ENCODE measurements around the gene ARHGAP42. TPM values are rescaled to one million over a fixed set of nuclear protein-coding genes. Genes with fewer than 3 reads are reported as not detected.

ARHGAP42 gene
- total RNA-seq, 4 donors from 2014 or later: 5.1 to 10.6 (median 8.0) TPM

GRCh38 chr11:100932474-100933100 is 245.5 kb downstream of the ARHGAP42 start:
- no peaks in the 10 kb centered on the region for H3K27me3 ChIP-seq
- H3K27ac ChIP-seq (replicated peaks in 1 of 4): no peak overlapping the region
- WGBS: 27% methylated on average over 3 of the region's 3 CpGs
- TF ChIP-seq POLR2A (IDR thresholded peaks at IDR 0.05; ENCODE audit: low read depth) (no peak), POLR2AphosphoS5 (IDR thresholded peaks at IDR 0.05) (no peak), CTCF (IDR thresholded peaks at IDR 0.05) (peak in 2 of 3 experiments; percentile 18 to 39)
- no peaks in the 10 kb centered on the region for H3K9me3 ChIP-seq
- intact Hi-C loops (cut with DNase I): loop anchor here (5.0 kb wide), 1 partner anchor 250 kb away; no protein-coding TSS in a partner anchor
- no peak for DNase-seq (ENCODE audit: extremely low spot score)
- H3K36me3 ChIP-seq: no peaks in the 10 kb centered on the region
- H3K4me3 ChIP-seq: no peak overlapping the region
- no peaks in the 10 kb centered on the region for H3K4me1 ChIP-seq

GRCh38 chr11:100936781-100937180 is 249.7 kb downstream of the ARHGAP42 start:
- H3K27ac ChIP-seq (replicated peaks in 1 of 4): no peak overlapping the region
- DNase-seq (ENCODE audit: extremely low spot score): no peak
- no peaks in the 10 kb centered on the region for H3K36me3 ChIP-seq
- WGBS: 84% methylated on average over 6 of the region's 6 CpGs
- H3K4me1 ChIP-seq: peaks cover 2 to 4% (median 2%) of the 10 kb centered on the region in 4 donors
- no peak for TF ChIP-seq POLR2AphosphoS5 (IDR thresholded peaks at IDR 0.05)
- no peak for TF ChIP-seq POLR2A (IDR thresholded peaks at IDR 0.05; ENCODE audit: low read depth)
- TF ChIP-seq EP300 (IDR thresholded peaks at IDR 0.05): no peak
- TF ChIP-seq CTCF (IDR thresholded peaks at IDR 0.05): no peak
- no peak overlapping the region for H3K4me3 ChIP-seq
- H3K9me3 ChIP-seq: no peaks in the 10 kb centered on the region
- no peaks in the 10 kb centered on the region for H3K27me3 ChIP-seq
- intact Hi-C loops (cut with DNase I): no loop called here

GRCh38 chr11:100939571-100939970 is 252.5 kb downstream of the ARHGAP42 start:
- Histone ChIP-seq H3K27ac (replicated peaks in 1 of 4) (no peak overlapping the region), H3K4me1 (peaks cover 10 to 12% (median 11%) of the 10 kb centered on the region in 4 donors), H3K36me3 (no peaks in the 10 kb centered on the region), H3K4me3 (no peak overlapping the region), H3K27me3 (no peaks in the 10 kb centered on the region), H3K9me3 (no peaks in the 10 kb centered on the region)
- TF ChIP-seq POLR2A (IDR thresholded peaks at IDR 0.05; ENCODE audit: low read depth): no peak
- no peak for TF ChIP-seq EP300 (IDR thresholded peaks at IDR 0.05)
- TF ChIP-seq POLR2AphosphoS5 (IDR thresholded peaks at IDR 0.05): no peak
- no peak for TF ChIP-seq CTCF (IDR thresholded peaks at IDR 0.05)
- 56% methylated on average over 5 of the region's 5 CpGs for WGBS
- no peak for DNase-seq (ENCODE audit: extremely low spot score)
- intact Hi-C loops (cut with DNase I): no loop called here

DNA sequence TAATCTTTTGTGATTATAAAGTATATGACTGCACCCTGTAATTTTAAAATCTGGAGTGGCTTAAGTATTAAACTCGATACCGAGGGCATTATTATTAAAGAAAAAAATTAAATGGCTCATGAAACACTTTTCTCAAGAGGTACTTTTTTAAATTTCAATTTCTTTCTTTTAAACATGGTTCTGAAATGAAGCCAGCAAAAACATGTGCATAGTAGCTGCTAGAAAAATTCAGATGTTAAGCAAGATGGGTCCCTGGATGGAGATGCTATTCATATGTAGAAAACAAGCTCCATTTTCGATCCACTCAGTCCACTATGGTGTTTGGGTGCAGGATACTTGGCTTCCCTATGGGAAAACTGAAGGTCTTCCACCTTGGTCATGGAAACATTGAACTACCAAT is 253.0 kb downstream of the ARHGAP42 start:
- H3K9me3 ChIP-seq: no peaks in the 10 kb centered on the region
- intact Hi-C loops (cut with DNase I): no loop called here
- no peaks in the 10 kb centered on the region for H3K36me3 ChIP-seq
- no peak overlapping the region for H3K4me3 ChIP-seq
- no peak overlapping the region for H3K27ac ChIP-seq (replicated peaks in 1 of 4)
- H3K27me3 ChIP-seq: no peaks in the 10 kb centered on the region
- 87% methylated on average over 3 of the region's 3 CpGs for WGBS
- no peak for TF ChIP-seq POLR2AphosphoS5 (IDR thresholded peaks at IDR 0.05)
- no peak for TF ChIP-seq CTCF (IDR thresholded peaks at IDR 0.05)
- no peak for TF ChIP-seq EP300 (IDR thresholded peaks at IDR 0.05)
- no peak for TF ChIP-seq POLR2A (IDR thresholded peaks at IDR 0.05; ENCODE audit: low read depth)
- no peak for DNase-seq (ENCODE audit: extremely low spot score)
- peaks cover 10 to 12% (median 11%) of the 10 kb centered on the region in 4 donors for H3K4me1 ChIP-seq

DNA sequence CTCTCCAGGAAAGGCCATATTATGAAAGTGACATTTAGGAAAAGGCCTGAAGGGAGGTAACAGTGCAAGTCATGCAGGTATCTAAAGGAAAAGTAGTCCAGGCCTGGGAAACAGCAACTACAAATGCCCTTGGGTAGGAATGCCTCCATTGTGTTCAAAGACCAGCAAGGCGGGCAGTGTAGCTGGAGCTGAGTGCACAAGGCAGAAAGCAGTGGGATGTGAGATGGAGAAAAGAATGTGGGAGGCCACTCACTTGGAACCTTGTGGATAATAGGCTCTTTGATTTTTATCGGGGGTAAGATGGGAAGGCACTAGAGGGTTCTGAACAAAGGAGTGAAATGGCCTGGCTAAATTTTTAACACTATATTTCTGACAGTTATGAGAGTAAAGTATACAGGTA is 253.9 kb downstream of the ARHGAP42 start:
- Histone ChIP-seq H3K27ac (replicated peaks in 1 of 4) (no peak overlapping the region), H3K36me3 (no peaks in the 10 kb centered on the region), H3K27me3 (no peaks in the 10 kb centered on the region), H3K9me3 (no peaks in the 10 kb centered on the region), H3K4me1 (peaks cover 10 to 12% (median 11%) of the 10 kb centered on the region in 4 donors), H3K4me3 (no peak overlapping the region)
- TF ChIP-seq POLR2A (IDR thresholded peaks at IDR 0.05; ENCODE audit: low read depth) (no peak), EP300 (IDR thresholded peaks at IDR 0.05) (no peak), CTCF (IDR thresholded peaks at IDR 0.05) (no peak), POLR2AphosphoS5 (IDR thresholded peaks at IDR 0.05) (no peak)
- 80% methylated on average over 2 of the region's 2 CpGs for WGBS
- intact Hi-C loops (cut with DNase I): no loop called here
- no peak for DNase-seq (ENCODE audit: extremely low spot score)
